ENCODE results near the gene RICTOR.
"Not testable (repeated sequence)": the region's sequence is repeated elsewhere in the genome, so short reads cannot be mapped to it uniquely, and the experiment has no call there.

The RICTOR gene

GRCh38 chr5:39055768-39056398, 18.3 kb downstream of the RICTOR start:
- DNase-seq = no peak

GRCh38 chr5:39055027-39055767, 19.0 kb downstream of the RICTOR start:
- no peak for DNase-seq

GRCh38 chr5:39053189-39053588, 21.0 kb downstream of the RICTOR start:
- no peak for DNase-seq

GRCh38 chr5:39052141-39052540, 22.1 kb downstream of the RICTOR start:
- DNase-seq = no peak

- DNase-seq = no peak
These were observed 24.9 kb downstream of the RICTOR start for GRCh38 chr5:39049315-39049714.

- DNase-seq = no peak
These were observed 33.3 kb downstream of the RICTOR start for GRCh38 chr5:39040875-39041274.

- DNase-seq = not testable (repeated sequence)
These were observed 39.7 kb downstream of the RICTOR start for GRCh38 chr5:39034493-39034892.

GRCh38 chr5:39031041-39031440, 43.2 kb downstream of the RICTOR start:
- DNase-seq = no peak

GRCh38 chr5:39025456-39025855, 48.7 kb downstream of the RICTOR start:
- peak; percentile 27 to 36 (median 34) for DNase-seq

- DNase-seq = no peak
These were observed 49.3 kb downstream of the RICTOR start for GRCh38 chr5:39024884-39025283.

- no peak for DNase-seq
These were observed 50.2 kb downstream of the RICTOR start for GRCh38 chr5:39024005-39024404.

- no peak for DNase-seq
These were observed 51.1 kb downstream of the RICTOR start for GRCh38 chr5:39023121-39023520.

- DNase-seq = no peak
These were observed 52.0 kb downstream of the RICTOR start for GRCh38 chr5:39022151-39022550.

GRCh38 chr5:39021413-39021812, 52.8 kb downstream of the RICTOR start:
- DNase-seq = no peak

GRCh38 chr5:39020458-39020857, 53.7 kb downstream of the RICTOR start:
- DNase-seq = peak in 2 of 3 donors; percentile 25 to 36

- no peak for DNase-seq
These were observed 54.9 kb downstream of the RICTOR start for GRCh38 chr5:39019254-39019653.

GRCh38 chr5:39017504-39017903, 56.7 kb downstream of the RICTOR start:
- DNase-seq = no peak

GRCh38 chr5:39016587-39017275, 57.5 kb downstream of the RICTOR start:
- DNase-seq = no peak

- peak; percentile 43 to 65 (median 59) for DNase-seq
These were observed 58.2 kb downstream of the RICTOR start for GRCh38 chr5:39015743-39016586.

GRCh38 chr5:39014561-39014960, 59.6 kb downstream of the RICTOR start:
- peak; percentile 41 to 76 (median 66) for DNase-seq

GRCh38 chr5:39013938-39014337, 60.3 kb downstream of the RICTOR start:
- DNase-seq = peak in 1 of 3 donors; percentile 38

GRCh38 chr5:39010958-39011357, 63.2 kb downstream of the RICTOR start:
- not testable (repeated sequence) for DNase-seq

GRCh38 chr5:39009981-39010380, 64.2 kb downstream of the RICTOR start:
- DNase-seq = no peak
